ENCODE results near the gene AVP. TPM values are rescaled to one million over a fixed set of nuclear protein-coding genes. Genes with fewer than 3 reads are reported as not detected.

Gene AVP
- total RNA-seq, 1 donor from 2014 or later: not detected

DNA sequence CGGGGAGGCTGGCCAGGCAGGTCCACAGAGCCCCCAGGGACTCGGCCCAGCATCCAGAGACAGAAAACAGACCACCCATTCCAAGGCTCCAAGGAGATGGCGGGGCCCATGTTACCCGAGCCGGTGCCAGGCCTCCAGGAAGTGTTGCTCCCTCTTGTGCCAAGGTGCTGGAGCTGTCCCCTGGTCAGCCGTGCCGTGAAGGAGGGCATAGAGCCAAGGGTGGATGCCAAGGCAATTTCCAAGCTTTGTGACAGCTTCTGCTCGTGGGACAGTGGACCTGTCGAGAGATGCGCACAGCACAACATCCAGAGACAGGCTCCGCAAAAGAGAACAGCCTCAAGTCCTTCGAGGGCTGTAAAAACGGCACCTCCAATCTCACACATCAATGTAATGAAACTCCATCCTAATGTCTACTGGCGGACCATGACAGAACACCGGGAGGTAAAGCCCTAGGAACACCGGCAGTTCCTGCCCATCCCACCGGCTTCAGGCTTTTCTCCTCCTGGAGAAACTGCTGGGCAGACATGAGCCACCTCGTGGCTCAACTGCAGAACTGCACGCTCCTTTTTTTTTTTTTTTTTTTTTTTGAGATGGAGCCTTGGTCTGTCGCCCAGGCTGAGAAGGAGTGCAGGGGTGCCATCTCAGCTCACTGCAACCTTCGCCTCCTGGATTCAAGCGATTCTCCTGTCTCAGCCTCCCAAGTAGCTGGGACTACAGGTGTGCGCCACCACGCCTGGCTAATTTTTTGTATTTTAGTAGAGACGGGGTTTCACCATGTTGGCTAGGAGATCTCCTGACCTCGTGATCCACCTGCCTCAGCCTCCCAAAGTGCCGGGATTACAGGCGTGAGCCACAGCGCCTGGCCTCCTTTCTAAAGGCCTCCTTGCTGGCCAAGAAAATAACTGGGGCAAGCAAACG is 30.9 kb upstream of the AVP start:
- Mint-ChIP-seq H3K4me3 (no peak overlapping the region), H3K9me3 (no peaks in the 10 kb centered on the region), H3K27me3 (ENCODE audit: low read depth) (no peaks in the 10 kb centered on the region), H3K36me3 (peaks cover 19% of the 10 kb centered on the region), H3K27ac (no peak overlapping the region), H3K4me1 (peaks cover 2% of the 10 kb centered on the region)
- TF ChIP-seq, protein P1, sequence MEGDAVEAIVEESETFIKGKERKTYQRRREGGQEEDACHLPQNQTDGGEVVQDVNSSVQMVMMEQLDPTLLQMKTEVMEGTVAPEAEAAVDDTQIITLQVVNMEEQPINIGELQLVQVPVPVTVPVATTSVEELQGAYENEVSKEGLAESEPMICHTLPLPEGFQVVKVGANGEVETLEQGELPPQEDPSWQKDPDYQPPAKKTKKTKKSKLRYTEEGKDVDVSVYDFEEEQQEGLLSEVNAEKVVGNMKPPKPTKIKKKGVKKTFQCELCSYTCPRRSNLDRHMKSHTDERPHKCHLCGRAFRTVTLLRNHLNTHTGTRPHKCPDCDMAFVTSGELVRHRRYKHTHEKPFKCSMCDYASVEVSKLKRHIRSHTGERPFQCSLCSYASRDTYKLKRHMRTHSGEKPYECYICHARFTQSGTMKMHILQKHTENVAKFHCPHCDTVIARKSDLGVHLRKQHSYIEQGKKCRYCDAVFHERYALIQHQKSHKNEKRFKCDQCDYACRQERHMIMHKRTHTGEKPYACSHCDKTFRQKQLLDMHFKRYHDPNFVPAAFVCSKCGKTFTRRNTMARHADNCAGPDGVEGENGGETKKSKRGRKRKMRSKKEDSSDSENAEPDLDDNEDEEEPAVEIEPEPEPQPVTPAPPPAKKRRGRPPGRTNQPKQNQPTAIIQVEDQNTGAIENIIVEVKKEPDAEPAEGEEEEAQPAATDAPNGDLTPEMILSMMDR (IDR thresholded peaks at IDR 0.05; ENCODE audit: unreplicated experiment): peak; percentile 96
- no peak for DNase-seq (ENCODE audit: low spot score in 2 of 2, unreplicated experiment in 2 of 2)

DNA sequence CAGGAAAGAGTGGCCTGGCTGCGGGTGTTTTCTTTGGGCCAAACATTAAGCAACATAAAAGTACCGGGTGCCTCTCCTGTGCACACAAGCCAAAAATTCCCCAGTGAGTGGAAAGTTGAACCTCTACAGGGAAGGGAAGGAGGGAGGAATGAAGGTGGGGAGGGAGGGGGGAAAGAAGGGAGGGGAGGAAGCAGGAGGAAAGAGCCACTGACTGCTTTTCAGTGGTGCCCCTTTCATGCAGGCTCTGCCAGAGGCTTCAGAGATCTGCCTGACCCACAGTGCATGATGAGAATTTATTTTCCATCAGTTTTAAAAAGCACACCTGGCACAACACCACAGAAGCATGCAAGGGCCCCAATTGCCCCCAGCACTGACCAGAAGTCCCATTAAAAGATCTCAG is 27.5 kb upstream of the AVP start:
- no peaks in the 10 kb centered on the region for H3K9me3 Mint-ChIP-seq
- H3K27ac Mint-ChIP-seq: no peak overlapping the region
- H3K36me3 Mint-ChIP-seq: peaks cover 14% of the 10 kb centered on the region
- TF ChIP-seq, protein P1 (IDR thresholded peaks at IDR 0.05; ENCODE audit: unreplicated experiment): no peak
- H3K4me3 Mint-ChIP-seq: no peak overlapping the region
- DNase-seq (ENCODE audit: low spot score in 2 of 2, unreplicated experiment in 2 of 2): no peak
- H3K27me3 Mint-ChIP-seq (ENCODE audit: low read depth): no peaks in the 10 kb centered on the region
- peaks cover 2% of the 10 kb centered on the region for H3K4me1 Mint-ChIP-seq

DNA sequence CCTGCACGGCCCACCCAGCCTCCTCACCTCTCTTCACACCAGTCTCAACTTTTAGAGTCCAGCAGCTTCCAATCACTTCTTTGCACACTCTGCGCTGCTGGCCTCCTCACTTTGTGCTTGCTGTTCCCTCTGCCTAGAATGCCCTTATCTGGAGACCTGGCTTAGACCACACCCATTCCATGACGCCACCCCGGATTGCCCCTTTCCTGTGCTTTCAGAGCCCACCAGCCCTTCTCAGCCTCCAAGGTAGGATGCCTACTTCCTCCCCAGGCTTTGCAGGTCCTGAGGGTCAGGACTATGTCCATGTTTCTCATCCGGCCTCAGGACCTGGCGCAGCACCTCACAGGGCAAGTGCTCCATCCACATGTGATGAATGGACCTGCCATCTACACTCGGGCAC is 27.0 kb upstream of the AVP start:
- TF ChIP-seq, protein P1 (IDR thresholded peaks at IDR 0.05; ENCODE audit: unreplicated experiment): no peak
- no peak overlapping the region for H3K4me3 Mint-ChIP-seq
- H3K36me3 Mint-ChIP-seq: peaks cover 15% of the 10 kb centered on the region
- H3K4me1 Mint-ChIP-seq: peaks cover 2% of the 10 kb centered on the region
- no peaks in the 10 kb centered on the region for H3K9me3 Mint-ChIP-seq
- no peak overlapping the region for H3K27ac Mint-ChIP-seq
- no peaks in the 10 kb centered on the region for H3K27me3 Mint-ChIP-seq (ENCODE audit: low read depth)
- no peak for DNase-seq (ENCODE audit: low spot score in 2 of 2, unreplicated experiment in 2 of 2)

DNA sequence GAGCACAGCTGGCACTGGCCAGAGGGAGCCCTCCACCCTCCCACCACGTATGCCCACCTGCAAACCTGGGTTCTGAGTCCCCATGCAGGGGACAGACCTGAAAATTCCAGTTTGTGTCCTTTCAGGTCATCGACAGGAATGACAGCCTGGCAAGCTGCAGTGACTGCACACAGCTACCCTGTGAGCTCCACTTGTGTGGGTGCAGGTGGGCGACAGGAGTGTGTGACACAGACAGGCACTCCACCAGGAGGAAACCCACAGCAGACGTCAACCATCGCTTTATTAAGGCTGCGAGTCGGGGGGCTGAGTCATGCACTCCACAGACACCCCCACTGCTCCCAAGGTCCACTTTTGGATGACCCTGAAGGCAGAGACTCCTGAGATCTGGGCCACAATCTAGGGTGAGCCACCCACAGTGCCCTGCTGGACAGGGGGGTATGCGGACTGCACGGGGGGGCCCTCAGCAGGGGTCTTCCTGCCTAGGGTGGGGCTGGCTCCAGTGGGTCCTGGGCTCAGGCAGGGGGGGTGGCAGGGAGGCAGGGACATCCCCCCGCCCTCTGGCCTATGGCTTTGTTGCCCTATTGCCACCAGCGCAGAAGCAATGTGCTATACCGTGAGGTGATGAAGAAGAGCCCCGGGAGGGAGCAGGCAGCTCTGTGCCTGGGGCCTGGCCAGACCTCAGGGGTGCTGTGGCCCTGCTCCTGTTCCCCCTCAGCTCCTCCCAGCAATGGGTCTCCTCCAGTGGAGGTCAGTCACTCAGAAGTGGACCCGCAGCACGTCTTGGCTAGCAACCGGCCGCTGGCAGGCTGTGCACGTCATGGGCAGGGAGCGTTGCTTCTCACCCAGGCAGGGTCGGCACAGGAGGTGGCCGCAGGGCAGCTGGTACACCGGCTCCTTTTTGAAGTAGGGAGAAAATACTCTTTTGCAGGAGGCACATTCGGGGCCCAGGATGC is 25.1 kb upstream of the AVP start:
- no peak for DNase-seq (ENCODE audit: low spot score in 2 of 2, unreplicated experiment in 2 of 2)
- Mint-ChIP-seq H3K27me3 (ENCODE audit: low read depth) (no peaks in the 10 kb centered on the region), H3K4me1 (no peaks in the 10 kb centered on the region), H3K4me3 (no peak overlapping the region), H3K27ac (no peak overlapping the region), H3K9me3 (no peaks in the 10 kb centered on the region), H3K36me3 (peaks cover 14% of the 10 kb centered on the region)
- TF ChIP-seq, protein P1 (IDR thresholded peaks at IDR 0.05; ENCODE audit: unreplicated experiment): no peak

GRCh38 chr20:3107464-3108025 is 23.0 kb upstream of the AVP start:
- Mint-ChIP-seq H3K36me3 (peaks cover 5% of the 10 kb centered on the region), H3K27ac (no peak overlapping the region), H3K27me3 (ENCODE audit: low read depth) (no peaks in the 10 kb centered on the region), H3K4me3 (no peak overlapping the region), H3K4me1 (no peaks in the 10 kb centered on the region), H3K9me3 (no peaks in the 10 kb centered on the region)
- TF ChIP-seq, protein P1 (IDR thresholded peaks at IDR 0.05; ENCODE audit: unreplicated experiment): no peak
- DNase-seq (ENCODE audit: low spot score in 2 of 2, unreplicated experiment in 2 of 2): no peak

All from mesothelial cell of epicardium (in vitro differentiated cells).